Fibroblast of pulmonary artery (primary cell): ENCODE data around the gene NEURL2.

Source experiments
- DNase-seq: peaks from one replicate; pipeline ENCODE4 v3.0.0-alpha.2; 2010; ENCODE audit warnings: low read depth
- H3K4me3 ChIP-seq: replicated peaks from 2 replicates; pipeline ENCODE4 v1.5.1; 2011; ENCODE audit warnings: low read depth, mild to moderate bottlenecking, control low read depth, low read length, moderate library complexity
- CTCF ChIP-seq: IDR thresholded peaks from 2 replicates; pipeline ENCODE4 v1.5.1; 2011; ENCODE audit warnings: mild to moderate bottlenecking, control low read depth, low read length, inconsistent platforms; ENCODE audit errors: missing control alignments

The NEURL2 gene

GRCh38 chr20:45888681-45889080 is 2.3 kb downstream of the NEURL2 start:
- no peak overlapping the region for H3K4me3 ChIP-seq
- TF ChIP-seq CTCF, result no peak
- DNase-seq, result no peak

GRCh38 chr20:45887346-45887715 is 3.7 kb downstream of the NEURL2 start, which contains the start of gene SPATA25:
TSS of gene SPATA25 (minus strand) at chr20:45887622. CDS start at chr20:45887590, 32 bp downstream.
- DNase-seq, result no peak
- TF ChIP-seq CTCF, result no peak
- no peak within 1 kb of the TSS for H3K4me3 ChIP-seq

- H3K4me3 ChIP-seq, result no peak overlapping the region
- TF ChIP-seq CTCF, result no peak
- DNase-seq, result no peak
Measured at GRCh38 chr20:45886590-45887345, 4.2 kb downstream of the NEURL2 start.

GRCh38 chr20:45883100-45883469 is 7.9 kb downstream of the NEURL2 start:
- H3K4me3 ChIP-seq, result no peak overlapping the region
- no peak for TF ChIP-seq CTCF
- no peak for DNase-seq

- DNase-seq, result no peak
- TF ChIP-seq CTCF, result no peak
- H3K4me3 ChIP-seq, result no peak overlapping the region
Measured at GRCh38 chr20:45882469-45883099, 8.4 kb downstream of the NEURL2 start.

- no peak for TF ChIP-seq CTCF
- DNase-seq, result peak; percentile 99
- peak within 1 kb of the TSS; percentile 97 for H3K4me3 ChIP-seq
Measured at GRCh38 chr20:45880988-45881788, 9.8 kb downstream of the NEURL2 start, which contains the start of gene ZSWIM1. TSS of gene ZSWIM1 (plus strand) at chr20:45881227. CDS start at chr20:45882593, 1,366 bp downstream.
